Measurements from ENCODE around the gene DNAJB5. TPM values are rescaled to one million over a fixed set of nuclear protein-coding genes. Genes with fewer than 3 reads are reported as not detected.
"Not testable (repeated sequence)": the region's sequence is repeated elsewhere in the genome, so short reads cannot be mapped to it uniquely, and the experiment has no call there.

Gene DNAJB5
- total RNA-seq, 2 donors from 2014 or later, result 1.2 to 7.1 TPM

DNA sequence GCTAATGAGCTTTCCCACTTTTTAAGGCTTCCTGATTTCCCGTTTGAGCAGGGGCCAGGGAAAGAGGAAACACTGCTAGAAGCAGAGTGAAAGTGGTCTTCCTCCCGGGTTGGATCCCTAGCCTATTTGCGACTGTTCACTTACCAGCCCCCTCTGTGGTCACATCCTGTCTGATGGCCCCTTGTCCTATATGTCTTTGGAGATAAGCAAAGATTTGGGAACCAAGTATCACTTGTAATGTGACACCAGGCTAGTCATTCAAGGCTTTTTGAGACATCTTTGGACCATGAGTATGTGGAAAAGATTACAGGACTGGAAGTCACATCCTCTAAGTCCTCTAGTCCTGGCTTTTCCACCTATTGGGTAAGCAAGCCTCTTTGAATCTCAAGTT lies 6.1 kb downstream of the DNAJB5 start:
- no peak for DNase-seq
- intact Hi-C loops (cut with DNase I, micrococcal nuclease), result loop anchor here in 1 of 2 donors (5.0 kb wide), 1 partner anchor 98 kb away; a partner anchor contains a TSS

DNA sequence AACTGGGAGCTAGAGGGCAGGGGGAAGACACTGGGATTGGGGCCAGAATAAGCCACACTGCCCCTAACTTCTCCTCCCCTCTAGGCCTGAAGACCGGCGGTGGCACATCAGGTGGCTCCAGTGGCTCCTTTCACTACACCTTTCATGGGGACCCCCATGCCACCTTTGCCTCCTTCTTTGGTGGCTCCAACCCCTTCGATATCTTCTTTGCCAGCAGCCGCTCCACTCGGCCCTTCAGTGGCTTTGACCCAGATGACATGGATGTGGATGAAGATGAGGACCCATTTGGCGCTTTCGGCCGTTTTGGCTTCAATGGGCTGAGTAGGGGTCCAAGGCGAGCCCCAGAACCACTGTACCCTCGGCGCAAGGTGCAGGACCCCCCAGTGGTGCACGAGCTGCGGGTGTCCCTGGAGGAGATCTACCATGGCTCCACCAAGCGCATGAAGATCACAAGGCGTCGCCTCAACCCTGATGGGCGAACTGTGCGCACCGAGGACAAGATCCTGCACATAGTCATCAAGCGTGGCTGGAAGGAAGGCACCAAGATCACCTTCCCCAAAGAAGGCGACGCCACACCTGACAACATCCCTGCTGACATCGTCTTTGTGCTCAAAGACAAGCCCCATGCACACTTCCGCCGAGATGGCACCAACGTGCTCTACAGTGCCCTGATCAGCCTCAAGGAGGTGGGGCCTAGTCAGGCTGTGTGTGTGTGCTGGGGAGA lies 6.8 kb downstream of the DNAJB5 start:
- DNase-seq, result no peak
- intact Hi-C loops (cut with DNase I, micrococcal nuclease), result loop anchor here in 1 of 2 donors (5.0 kb wide), 1 partner anchor 99 kb away; a partner anchor contains a TSS
- ATAC-seq, result no peak

More for the DNA sequence above, 6.1 kb downstream of the DNAJB5 start:
- no peak for ATAC-seq

DNA sequence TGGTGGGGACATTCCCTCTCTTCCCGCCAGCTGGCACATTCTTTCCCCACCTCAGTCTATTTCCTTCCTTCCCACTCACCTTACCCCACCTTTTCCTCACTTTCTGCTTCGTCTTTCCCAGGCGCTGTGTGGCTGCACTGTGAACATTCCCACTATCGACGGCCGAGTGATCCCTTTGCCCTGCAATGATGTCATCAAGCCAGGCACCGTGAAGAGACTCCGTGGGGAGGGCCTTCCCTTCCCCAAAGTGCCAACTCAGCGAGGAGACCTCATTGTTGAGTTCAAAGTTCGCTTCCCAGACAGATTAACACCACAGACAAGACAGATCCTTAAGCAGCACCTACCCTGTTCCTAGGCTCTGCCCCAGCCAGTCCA lies 7.3 kb downstream of the DNAJB5 start:
- ATAC-seq (no peak), DNase-seq (no peak)
- intact Hi-C loops (cut with DNase I, micrococcal nuclease), result loop anchor here in 1 of 2 donors (5.0 kb wide), 1 partner anchor 100 kb away; a partner anchor contains a TSS

DNA sequence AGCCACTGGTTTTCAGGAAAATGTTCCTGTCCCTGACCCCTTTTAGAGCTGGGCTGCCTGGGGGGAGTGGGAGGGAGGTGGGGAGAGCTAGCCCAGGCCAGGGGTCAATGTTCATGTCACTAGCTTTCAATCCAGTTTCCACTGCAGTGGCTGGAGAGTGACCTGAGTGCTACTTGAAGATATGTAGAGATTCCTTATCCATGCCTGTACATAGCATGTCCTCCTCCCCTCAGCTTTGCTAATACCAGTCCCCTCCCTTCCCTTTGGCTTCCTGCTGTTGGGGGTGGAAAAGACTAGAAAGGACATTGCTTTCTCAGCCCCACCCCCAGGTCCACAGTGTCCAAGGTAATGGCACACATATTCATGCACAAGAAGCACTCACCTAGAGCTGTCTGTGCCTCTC lies 7.8 kb downstream of the DNAJB5 start:
- intact Hi-C loops (cut with DNase I, micrococcal nuclease), result loop anchor here in 1 of 2 donors (5.0 kb wide), 1 partner anchor 100 kb away; a partner anchor contains a TSS

DNA sequence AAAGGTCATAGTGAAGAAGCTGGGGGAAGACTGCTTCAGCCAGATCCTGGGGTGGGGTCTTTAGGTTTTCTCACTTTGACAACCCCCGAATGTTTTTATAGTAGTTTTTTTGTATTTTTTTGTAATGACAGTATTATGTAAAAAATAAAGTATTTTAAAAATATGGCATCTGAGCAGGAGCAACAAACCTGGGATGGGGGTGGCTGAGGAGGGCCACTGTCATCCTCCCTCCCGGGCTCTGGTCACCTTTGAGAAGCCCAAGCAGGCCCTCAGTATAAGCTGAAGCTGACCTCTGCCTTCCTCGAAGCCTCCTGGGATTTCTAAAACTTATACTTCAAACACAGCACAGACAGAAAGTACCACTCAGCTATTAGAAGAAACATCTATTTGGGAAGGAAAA lies 8.7 kb downstream of the DNAJB5 start:
- intact Hi-C loops (cut with DNase I, micrococcal nuclease), result loop anchor here in 1 of 2 donors (5.0 kb wide), 1 partner anchor 101 kb away; a partner anchor contains a TSS
- no peak for ATAC-seq
- DNase-seq, result no peak

More for the DNA sequence above, 7.8 kb downstream of the DNAJB5 start:
- DNase-seq (no peak), ATAC-seq (no peak)

DNA sequence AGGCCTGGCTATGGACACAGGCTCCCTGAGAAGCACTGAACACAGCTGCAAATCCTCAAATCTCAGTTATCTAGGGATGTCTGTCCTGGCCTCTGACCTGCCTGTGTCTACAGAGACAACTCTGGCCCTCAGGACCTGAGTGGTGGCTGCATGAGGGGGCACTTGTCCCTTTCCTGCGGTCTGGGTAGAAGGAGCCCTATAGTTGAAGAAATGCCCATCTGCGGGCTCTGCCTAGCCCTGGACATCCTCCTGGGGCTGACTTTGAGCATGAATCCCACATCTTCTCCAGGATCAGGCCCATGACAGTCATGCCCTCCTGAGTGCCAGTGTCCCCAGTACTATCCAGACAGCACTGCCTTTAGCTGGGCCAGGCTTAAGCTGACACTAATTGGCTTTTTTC lies 10.0 kb downstream of the DNAJB5 start:
- DNase-seq, result no peak
- intact Hi-C loops (cut with DNase I, micrococcal nuclease), result loop anchor here in 1 of 2 donors (5.0 kb wide), 1 partner anchor 102 kb away; a partner anchor contains a TSS
- ATAC-seq, result no peak

DNA sequence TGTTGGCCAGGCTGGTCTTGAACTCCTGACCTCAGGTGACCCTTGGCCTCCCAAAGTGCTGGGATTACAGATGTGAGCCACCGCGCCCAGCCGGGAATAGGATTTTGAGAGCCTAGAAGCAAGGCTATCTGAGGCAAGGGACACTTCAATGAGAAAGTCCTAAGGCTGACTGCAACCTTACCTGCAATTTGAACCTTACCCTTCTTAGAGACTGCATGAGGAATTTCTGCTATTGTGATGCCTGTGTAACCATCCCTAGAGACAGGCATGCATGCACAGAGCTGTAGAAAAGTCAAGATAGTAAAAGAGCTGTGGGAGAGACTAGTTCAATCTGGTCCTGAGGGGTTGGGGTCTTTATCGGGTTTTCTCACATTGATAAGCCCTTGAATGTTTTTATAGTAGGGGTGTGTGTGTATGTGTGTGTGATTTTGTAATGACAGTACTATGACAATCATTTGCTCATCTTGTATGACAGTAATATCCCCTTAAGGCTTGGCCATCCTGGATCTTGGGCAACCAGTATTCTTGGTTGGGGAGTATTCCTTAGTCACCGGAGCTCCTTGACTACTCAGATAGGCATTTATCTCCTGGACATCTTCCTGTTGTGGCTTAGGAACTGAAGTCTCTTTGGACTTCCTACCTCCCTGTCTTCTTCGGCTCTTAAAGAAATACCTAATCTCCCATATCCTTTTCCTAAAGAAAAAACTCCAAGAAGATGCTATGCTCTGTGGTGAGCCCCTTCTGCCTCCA lies 11.2 kb downstream of the DNAJB5 start:
- intact Hi-C loops (cut with DNase I, micrococcal nuclease), result no loop called here
- ATAC-seq (no peak), DNase-seq (no peak)

DNA sequence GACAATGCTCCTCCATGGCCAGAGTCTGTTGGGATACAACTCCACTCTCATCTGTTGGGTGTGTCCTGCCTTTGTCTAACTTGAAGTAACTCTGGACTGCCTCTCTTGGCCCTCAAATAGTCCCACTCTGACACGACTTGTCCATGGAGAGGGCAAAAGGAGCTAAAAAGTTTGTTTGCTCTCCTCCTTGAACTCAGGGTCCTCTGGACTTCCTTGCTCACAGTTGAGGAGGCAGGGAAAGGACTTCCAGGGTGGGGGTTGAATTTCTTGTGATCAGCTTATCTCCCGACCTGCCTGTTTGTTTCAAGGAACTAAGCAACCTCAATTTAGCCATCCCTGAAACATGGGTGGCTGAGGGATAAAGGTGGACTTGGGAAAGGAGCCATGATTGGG lies 11.7 kb downstream of the DNAJB5 start:
- intact Hi-C loops (cut with DNase I, micrococcal nuclease), result no loop called here
- DNase-seq (no peak), ATAC-seq (no peak)

DNA sequence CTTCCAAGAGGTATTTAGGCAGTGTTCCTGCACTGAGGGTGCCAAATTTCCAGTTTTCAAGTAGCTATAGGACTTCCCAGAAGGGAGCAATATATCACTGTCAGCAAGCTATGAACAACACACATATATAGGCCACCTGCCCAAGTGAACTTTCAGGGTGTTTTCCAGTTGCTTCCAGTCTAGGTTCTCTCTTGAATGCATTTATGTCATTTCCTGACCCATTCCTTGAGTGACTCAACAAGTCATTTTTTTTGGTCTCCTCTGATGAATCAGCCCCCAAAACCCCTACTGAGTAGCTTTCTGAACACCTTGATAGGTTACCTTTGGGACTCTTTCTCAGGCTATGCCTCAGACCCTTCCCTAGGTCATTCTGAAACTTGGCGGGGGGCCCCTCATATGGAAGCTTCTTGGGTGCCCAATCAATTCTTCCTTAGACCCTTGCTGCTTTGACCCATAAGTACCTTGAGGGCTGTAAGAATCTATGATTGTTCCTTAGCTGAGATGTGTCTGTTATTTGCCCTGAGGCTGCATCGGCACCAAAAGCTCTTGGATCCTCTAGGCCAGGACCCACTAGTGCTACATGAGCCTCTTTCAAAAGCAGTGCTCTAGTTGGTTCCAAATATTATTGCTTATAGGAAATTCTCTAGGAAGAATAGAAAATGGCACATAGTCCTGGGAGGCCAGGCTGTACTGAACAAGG lies 12.4 kb downstream of the DNAJB5 start:
- ATAC-seq (no peak), DNase-seq (no peak)
- intact Hi-C loops (cut with DNase I, micrococcal nuclease), result no loop called here

DNA sequence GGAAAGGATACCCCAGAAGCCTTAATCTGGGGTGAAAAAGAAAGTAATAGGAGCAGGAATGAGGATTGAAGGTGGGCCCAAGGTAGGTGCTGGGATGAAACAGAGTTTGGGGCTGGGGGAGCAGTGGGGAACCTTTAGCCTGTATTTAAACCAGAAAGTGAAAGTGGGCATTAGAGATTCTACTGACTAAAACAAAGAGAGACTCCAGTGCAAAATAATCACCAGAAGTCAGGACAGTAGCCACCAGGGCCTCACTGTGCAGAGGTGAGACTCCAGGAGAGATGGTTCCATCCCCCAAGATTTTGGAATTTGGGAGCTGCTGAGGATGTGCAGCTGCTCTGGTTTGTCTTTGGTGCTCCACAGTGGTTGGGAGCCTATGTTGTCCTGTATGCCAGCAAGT lies 13.1 kb downstream of the DNAJB5 start:
- ATAC-seq, result no peak
- intact Hi-C loops (cut with DNase I, micrococcal nuclease), result no loop called here
- no peak for DNase-seq

DNA sequence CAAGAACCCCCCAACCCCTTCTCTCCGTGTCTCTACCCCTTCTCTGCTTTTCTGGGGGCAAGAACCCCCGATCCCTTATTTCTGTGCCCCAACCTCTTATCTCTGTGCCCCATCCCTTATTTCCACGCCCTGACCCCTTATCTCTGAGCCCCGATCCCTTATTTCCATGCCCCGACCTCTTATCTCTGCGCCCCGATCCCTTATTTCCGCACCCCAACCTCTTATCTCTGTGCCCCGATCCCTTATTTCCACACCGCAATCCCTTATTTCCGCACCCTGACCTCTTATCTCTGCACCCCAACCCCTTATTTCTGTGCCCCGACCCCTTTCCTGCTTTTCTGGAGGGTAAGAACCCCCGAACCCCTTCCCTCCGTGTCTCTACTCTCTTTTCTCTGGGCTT lies 14.8 kb downstream of the DNAJB5 start:
- DNase-seq; intact Hi-C loops (cut with DNase I, micrococcal nuclease); ATAC-seq: not testable (repeated sequence)

DNA sequence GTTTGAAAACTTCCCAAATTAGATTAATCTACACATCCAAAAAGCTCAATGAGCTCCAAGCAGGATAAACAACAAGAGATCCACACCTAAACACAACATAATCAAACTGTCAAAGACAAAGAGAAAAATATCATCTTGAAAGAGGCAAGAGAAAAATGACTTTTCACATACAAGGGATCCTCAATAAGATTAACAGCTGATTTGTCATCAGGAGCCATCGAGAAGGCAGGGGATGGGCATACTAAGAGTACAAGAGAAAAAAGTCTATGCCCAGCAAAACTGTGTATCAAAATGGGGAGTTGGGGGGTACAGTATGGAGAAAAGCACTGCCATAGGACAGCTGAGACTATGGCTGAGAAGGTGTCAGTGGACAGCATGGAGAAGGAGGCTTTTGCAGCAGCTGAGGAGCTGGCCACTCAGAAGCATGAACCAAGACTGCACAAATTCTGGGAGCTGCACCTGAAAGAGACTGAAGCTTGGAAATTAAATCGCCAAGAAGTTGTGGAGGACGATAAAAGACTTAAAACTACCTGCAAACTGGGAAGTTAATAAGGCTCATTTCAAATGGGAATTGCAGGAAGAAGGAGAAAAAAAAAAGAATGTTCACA lies 20.9 kb downstream of the DNAJB5 start:
- DNase-seq (no peak), ATAC-seq (no peak)
- intact Hi-C loops (cut with DNase I, micrococcal nuclease), result no loop called here

DNA sequence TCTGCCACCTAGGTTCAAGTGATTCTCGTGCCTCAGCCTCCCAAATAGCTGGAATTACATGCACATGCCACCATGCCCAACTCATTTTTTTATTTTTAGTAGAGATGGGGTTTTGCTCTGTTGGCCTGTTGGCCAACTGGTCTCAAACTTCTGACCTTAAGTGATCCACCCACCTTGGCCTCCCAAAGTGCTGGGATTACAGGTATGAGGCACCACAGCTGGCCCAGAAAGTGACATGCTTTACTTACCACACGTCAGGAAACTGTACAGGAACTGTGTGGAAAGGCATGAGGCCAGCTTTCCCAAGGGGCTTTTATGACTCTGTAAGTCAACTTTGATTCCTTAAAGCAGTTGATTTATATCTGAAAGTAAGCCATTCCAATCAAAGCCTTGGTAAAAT lies 25.0 kb downstream of the DNAJB5 start:
- no peak for DNase-seq
- no peak for ATAC-seq
- intact Hi-C loops (cut with DNase I, micrococcal nuclease), result no loop called here

DNA sequence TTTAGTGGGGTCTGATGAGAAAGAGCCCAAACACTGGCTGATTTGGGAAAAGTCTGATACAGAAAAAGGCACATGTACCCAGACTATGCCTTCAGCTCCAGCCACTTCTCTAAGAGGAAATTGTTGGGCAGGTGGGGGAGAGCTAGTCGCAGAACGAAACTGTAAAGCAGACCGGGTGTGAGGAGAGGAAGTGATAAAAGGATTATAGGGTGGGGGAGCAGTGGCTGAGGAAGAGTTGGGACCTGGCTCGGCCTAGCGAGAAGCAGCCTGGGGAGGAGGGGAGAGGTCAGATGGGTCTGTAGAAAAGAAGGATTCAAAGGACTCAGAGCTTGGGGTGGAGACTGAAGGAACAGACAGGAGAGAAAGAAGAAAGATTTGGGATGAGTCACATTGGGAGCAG lies 33.9 kb downstream of the DNAJB5 start:
- intact Hi-C loops (cut with DNase I, micrococcal nuclease); DNase-seq; ATAC-seq: not testable (repeated sequence)

DNA sequence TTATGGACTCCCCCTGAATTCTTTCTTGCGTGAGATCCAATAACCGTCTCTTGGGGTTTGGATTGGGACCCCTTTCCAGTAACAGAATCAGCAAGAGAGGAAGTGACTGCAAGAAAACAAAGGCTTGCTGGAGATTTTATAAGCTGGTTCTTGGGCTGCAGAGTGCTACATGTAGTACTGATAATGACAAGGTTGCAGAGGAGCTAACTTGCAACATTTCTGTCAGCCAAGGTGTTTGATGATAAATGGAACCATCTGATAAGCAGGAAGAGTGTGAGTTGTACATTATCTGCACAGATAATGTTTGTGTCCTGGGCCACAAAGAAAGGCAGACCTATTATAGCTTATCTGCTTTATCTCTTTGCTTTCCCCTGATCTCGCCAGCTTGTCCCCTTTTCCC lies 37.1 kb downstream of the DNAJB5 start:
- no peak for DNase-seq
- ATAC-seq, result no peak
- intact Hi-C loops (cut with DNase I, micrococcal nuclease), result no loop called here

DNA sequence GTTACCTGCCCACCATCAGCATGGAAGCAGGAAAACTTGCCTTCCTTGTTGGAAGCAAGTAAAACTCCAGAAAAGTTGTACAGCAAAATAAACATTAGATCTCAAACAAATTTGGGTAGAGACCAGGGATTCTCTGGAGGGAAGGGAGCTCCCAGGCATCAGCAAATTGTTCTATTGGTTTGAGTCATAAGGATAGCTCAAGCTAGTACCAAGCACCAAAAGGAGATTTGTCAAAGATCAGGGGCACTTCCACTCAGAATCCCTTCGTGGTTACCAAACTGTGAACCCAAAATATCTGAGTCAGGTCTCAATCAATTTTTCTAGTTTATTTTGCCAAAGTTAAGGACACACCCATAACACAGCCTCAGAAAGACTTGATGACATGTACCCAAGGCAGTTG lies 37.8 kb downstream of the DNAJB5 start:
- intact Hi-C loops (cut with DNase I, micrococcal nuclease), result no loop called here
- DNase-seq, result no peak
- ATAC-seq, result no peak

DNA sequence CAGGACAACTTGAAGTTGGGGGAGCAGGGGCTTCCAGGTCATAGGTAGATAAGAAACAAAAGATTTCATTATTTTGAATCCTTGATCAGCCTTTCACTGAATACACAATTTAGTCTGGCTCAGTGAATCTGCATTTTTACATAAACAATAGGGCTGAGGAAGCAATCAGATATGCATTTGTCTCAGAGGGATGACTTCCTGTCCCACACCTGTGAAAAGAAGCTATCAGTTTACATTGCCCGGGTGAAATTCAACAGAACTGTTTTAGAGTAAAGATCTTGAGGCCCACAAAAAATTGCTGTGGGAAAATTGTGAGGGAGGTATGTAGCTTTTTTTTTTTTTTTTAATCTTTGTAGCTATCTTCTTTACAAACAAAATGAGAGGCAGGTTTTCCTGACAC lies 38.3 kb downstream of the DNAJB5 start:
- intact Hi-C loops (cut with DNase I, micrococcal nuclease), result no loop called here
- no peak for ATAC-seq
- no peak for DNase-seq

DNA sequence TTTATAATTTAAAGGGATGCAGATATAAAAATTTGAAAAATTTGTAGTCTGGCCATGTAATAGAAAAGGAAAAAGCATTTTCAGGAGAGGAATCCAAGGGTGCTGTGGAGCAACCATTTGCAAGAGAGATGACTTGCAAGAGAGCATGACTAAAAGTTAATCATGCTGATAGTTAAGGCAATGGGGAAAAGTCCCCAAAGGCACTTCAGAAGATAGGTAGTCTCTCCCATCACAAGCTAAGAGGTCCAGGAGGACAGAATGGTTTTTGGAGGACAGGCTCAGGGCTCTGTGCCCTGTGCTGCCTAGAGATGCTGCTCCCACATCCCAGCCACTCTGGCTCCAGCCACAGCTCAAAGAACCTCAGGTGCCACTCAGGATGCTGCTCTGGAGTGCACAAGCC lies 38.8 kb downstream of the DNAJB5 start:
- DNase-seq (no peak), ATAC-seq (no peak)
- intact Hi-C loops (cut with DNase I, micrococcal nuclease), result no loop called here

DNA sequence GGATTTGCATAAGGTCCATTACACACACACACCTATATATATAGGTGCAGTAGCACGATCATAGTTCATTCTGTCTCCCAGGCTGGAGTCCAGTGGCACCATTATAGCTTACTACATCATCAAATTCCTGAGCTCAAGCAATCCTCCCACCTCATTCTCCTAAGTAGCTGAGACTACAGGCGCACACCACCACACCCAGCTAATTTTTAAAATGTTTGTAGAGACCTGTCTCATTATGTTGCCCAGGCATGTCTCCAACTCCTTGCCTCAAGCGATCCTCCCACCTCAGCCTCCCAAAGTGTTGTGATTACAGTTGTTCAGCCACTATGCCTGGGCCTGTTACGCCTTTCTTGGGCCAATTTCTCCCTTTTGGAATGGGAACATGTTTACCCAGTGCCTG lies 39.7 kb downstream of the DNAJB5 start:
- ATAC-seq (no peak), DNase-seq (no peak)
- intact Hi-C loops (cut with DNase I, micrococcal nuclease), result no loop called here

All from left colon (tissue), 2 donors.